Duodenal mucosa (tissue), 2 donors: ENCODE measurements around the gene SLC9A9.

Experiments used
- H3K27ac ChIP-seq: one replicate; pipeline ENCODE4 v1.7.0; 2013; ENCODE audit warnings: low read depth, low read length
- H3K27me3 ChIP-seq, 2 donors: one replicate each; pipeline ENCODE4 v1.7.0; 2013; ENCODE audit warnings: low read length in 2 of 2, control low read depth in 1 of 2; ENCODE audit not compliant: insufficient read depth in 2 of 2, control insufficient read depth in 1 of 2
- H3K36me3 ChIP-seq, 2 donors: one replicate each; pipeline ENCODE4 v1.7.0; 2013; ENCODE audit warnings: low read length in 2 of 2, control low read depth in 1 of 2; ENCODE audit not compliant: insufficient read depth in 2 of 2, control insufficient read depth in 1 of 2
- H3K4me1 ChIP-seq, 2 donors: one replicate each; pipeline ENCODE4 v1.7.0; 2013; ENCODE audit warnings: low read length in 2 of 2, control low read depth in 1 of 2; ENCODE audit not compliant: insufficient read depth in 2 of 2, control insufficient read depth in 1 of 2
- H3K4me3 ChIP-seq, 2 donors: one replicate each; pipeline ENCODE4 v1.7.0; 2013; ENCODE audit warnings: low read length in 2 of 2, low read depth in 1 of 2
- H3K9ac ChIP-seq, 2 donors: one replicate each; pipeline ENCODE4 v1.7.0; 2013; ENCODE audit warnings: low read length in 2 of 2, low read depth in 1 of 2
- H3K9me3 ChIP-seq, 2 donors: one replicate each; pipeline ENCODE4 v1.7.0; 2013; ENCODE audit warnings: low read length in 2 of 2, control low read depth in 1 of 2; ENCODE audit not compliant: control insufficient read depth in 1 of 2

SLC9A9 gene

DNA sequence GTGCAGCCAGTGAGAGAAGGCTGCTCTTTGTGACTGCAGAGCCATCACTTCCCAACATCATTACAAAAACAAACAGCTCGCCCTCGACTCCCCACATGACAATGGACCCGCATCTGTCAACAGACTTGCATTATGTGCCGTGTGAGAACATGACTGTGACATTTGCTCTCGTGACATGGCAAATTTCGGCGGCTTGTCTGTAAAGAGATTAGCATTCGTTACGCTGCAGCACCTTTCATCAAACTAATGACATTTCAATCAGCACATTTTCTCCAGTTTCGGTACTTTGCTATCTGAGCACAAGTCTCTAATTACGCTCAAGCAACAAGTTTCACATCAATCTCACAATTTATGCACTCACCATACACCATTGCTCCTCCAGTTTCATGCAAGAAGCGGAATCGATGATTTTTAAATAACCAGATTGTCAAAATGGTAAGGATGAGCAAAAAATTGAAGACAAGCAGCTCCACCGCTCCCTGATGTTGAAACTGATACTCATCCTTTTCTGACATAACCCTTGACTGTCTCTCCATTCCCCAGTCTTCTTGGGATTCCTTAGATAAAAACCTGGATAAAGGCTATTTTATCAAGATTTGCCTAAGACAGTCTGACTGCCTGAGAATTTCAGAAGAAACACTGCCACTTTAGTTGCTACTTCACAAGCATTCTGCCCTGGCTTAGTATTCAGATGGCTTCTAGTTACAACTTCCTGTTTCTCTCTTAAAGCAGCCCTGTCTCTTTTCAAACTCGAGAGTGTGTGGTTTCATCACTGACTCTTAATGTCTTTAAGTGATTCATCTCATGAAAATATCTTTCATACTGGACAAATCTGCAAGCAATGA, at the start of gene SLC9A9:
Gene SLC9A9, minus strand, starts transcription at position 682 of the 845 bp plus-strand sequence. Its CDS starts 146 bp downstream, at position 536.
- H3K9me3 ChIP-seq, result no peaks in the 10 kb centered on the region
- no peaks in the 10 kb centered on the region for H3K27me3 ChIP-seq
- no peaks in the 10 kb centered on the region for H3K36me3 ChIP-seq
- H3K9ac ChIP-seq, result peak within 1 kb of the TSS; percentile 58 to 59
- H3K27ac ChIP-seq, result peak within 1 kb of the TSS; percentile 5
- H3K4me3 ChIP-seq, result peak within 1 kb of the TSS; percentile 79 to 87
- peaks cover 0 to 4% of the 10 kb centered on the region in 2 donors for H3K4me1 ChIP-seq

DNA sequence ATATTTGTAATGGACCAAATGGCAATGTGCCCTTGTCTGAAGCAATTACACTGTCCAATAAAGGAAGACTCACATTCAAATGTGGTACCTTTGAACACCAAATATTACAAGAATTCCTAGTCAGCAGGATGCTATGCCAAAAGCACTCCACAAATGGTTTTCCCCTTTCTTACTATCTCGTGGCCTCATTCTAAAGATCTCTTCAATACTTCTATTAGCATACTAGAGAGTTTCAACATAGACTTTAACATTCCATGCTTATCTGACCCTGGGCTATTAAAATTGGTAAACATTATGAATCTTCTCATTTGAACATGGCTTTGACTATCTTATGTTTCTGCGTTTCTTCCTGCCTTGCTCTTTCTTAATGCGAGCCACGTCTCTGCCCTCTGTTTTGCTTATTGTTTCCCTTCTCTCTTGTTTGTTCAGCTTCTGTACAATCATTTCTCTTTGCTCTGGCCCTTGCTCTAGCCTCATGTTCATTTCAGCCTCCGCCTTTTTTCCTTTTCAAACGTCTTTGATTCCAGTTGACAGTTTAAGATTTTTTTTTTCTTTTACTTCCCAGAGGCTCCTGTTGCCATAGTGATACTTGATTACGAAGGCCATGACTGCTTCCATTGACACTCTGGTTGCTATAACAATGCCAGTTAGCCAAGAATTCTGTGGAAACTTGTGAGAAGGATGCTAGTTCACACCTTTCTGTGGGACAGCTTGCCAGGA, 49.5 kb upstream of the SLC9A9 start:
- H3K4me3 ChIP-seq, result no peak overlapping the region
- H3K27ac ChIP-seq, result no peak overlapping the region
- H3K27me3 ChIP-seq, result no peaks in the 10 kb centered on the region
- H3K9me3 ChIP-seq, result no peaks in the 10 kb centered on the region
- no peaks in the 10 kb centered on the region for H3K4me1 ChIP-seq
- no peaks in the 10 kb centered on the region for H3K36me3 ChIP-seq
- no peak overlapping the region for H3K9ac ChIP-seq

DNA sequence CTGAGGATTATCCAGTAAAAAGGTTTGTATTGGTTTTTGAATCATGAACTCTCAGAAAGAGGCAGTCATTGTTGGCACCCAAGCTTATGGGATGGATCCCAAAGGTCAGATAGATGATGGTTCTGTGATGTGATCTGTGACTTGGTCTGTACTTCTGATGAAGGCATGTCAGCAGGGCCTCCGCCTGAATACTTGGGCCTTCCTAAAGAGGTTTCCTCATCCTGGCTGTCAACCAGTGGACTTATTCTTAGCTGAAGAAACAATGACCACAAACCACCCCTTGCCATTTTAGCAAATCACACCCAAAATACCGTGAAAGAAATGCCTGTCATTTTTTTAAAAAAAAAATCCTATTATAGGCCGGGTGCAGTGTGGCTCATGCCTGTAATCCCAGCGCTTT, 48.2 kb upstream of the SLC9A9 start:
- Histone ChIP-seq H3K9me3 (no peaks in the 10 kb centered on the region), H3K36me3 (no peaks in the 10 kb centered on the region), H3K9ac (no peak overlapping the region)

DNA sequence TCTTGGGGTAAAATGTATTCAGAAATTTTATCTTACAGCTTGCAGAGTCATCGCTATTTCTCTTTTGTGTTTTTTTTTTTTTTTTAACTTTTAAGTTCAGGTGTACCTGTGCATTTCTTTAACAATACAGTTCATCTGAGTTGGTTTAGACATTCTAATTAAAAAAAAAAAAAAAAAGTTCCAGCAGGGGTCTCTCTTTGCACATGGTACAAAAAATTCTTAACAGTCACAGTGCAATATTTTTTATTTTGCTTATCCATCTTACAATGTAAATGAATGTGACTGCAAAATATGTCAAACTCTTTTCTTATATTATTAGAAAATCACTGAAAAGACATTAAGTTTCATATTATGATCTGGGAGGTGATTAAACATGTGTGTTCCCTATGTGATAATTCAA, 47.5 kb upstream of the SLC9A9 start:
- Histone ChIP-seq H3K9me3 (no peaks in the 10 kb centered on the region), H3K27ac (no peak overlapping the region), H3K36me3 (no peaks in the 10 kb centered on the region)

More for the DNA sequence above, 48.2 kb upstream of the SLC9A9 start:
- no peaks in the 10 kb centered on the region for H3K4me1 ChIP-seq
- no peak overlapping the region for H3K4me3 ChIP-seq
- no peaks in the 10 kb centered on the region for H3K27me3 ChIP-seq
- no peak overlapping the region for H3K27ac ChIP-seq

DNA sequence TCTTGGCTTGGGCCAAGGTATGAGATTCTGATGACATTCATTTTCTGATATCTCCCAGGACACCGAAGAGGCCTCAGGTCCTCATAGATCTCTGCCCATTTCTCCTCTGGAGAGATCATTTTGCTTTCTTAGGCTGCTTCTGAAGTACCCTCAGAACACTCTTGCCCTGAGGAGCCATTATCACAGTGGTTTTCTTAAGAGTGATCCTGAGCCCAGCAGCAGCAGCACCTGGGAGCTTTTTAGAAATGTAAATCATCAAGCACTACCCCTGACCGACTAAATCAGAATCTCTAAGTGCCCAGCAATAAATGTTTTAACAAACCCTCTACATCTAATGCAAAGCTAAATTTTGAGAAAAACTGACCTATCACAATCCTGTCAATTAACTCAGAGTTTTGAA, 40.6 kb upstream of the SLC9A9 start:
- Histone ChIP-seq H3K4me1 (no peaks in the 10 kb centered on the region), H3K9me3 (no peaks in the 10 kb centered on the region), H3K36me3 (no peaks in the 10 kb centered on the region), H3K27ac (no peak overlapping the region), H3K27me3 (no peaks in the 10 kb centered on the region), H3K9ac (no peak overlapping the region), H3K4me3 (no peak overlapping the region)

More for the DNA sequence above, 47.5 kb upstream of the SLC9A9 start:
- Histone ChIP-seq H3K27me3 (no peaks in the 10 kb centered on the region), H3K4me3 (no peak overlapping the region), H3K4me1 (no peaks in the 10 kb centered on the region), H3K9ac (no peak overlapping the region)

DNA sequence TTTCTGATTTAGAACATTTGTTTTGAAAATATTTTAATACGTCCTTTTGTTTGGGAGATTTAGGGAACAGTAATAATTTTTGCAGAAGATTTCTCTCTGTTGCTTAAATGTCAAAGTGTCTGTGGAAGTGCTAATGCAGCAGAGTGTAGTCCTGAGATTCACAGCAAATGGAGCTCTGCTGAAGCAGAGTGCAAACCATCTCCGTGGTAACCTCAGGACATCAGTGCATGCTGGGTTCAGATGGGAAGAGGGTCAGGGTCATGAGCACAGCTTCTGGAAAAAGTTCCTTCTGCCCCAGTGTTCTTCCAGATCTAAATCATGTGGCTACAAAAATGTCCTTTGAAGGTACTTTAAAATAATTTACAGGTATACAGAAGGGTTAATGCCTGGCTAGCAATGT, 39.9 kb upstream of the SLC9A9 start:
- no peaks in the 10 kb centered on the region for H3K9me3 ChIP-seq
- no peak overlapping the region for H3K4me3 ChIP-seq
- H3K27ac ChIP-seq, result no peak overlapping the region
- no peak overlapping the region for H3K9ac ChIP-seq
- no peaks in the 10 kb centered on the region for H3K4me1 ChIP-seq
- H3K36me3 ChIP-seq, result no peaks in the 10 kb centered on the region
- no peaks in the 10 kb centered on the region for H3K27me3 ChIP-seq

DNA sequence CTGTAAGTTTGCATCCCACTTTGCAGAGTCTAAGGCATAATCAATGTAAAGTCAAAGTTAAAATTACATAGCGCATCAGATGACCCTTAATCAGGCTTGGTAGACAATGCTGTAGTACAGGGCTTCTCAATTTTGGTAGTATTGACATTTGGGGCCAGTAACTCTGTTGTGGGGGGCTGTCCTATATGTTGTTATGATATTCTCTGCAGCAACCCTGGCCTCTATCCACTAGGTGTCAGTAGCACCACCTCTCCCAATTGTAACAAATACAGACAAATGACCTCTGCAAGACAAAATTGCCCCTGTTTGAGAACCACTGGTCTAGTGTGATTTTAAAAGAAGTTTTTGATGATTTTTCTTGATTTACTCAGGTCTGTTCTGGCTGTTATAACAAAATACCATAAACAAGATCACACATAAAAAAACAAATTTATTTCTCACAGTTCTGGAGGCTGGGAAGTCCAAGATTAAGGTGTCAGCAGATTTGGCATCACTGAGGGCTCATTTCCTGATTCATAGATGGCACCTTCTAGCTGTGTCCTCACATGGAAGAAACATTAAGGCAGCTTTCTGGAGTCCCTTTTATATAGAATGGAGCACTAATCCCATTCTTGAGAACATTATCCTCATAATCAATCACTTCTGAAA, 37.6 kb upstream of the SLC9A9 start:
- Histone ChIP-seq H3K9ac (no peak overlapping the region), H3K27ac (no peak overlapping the region), H3K9me3 (no peaks in the 10 kb centered on the region), H3K4me1 (no peaks in the 10 kb centered on the region), H3K4me3 (no peak overlapping the region), H3K27me3 (no peaks in the 10 kb centered on the region), H3K36me3 (no peaks in the 10 kb centered on the region)

DNA sequence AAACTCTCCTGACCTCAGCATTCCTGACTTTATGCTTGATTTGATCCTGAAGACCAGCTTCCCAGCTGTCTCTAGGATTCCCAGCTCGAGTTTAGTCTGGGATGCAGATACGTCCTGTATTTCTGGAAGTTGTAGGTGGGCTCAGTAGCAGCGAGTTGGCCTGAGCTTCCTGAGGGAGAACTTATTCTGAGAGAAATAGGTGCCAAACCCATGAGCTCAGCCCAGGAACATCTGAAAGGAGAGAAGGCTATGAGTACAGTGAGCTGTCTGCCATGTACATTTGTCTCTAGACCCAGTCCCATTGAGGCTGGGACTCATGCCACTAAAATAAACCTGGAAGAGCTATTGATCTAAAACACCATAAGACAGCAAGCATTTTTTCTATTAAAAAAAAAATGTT, 36.6 kb upstream of the SLC9A9 start:
- Histone ChIP-seq H3K27ac (no peak overlapping the region), H3K9ac (no peak overlapping the region), H3K36me3 (no peaks in the 10 kb centered on the region), H3K4me3 (no peak overlapping the region), H3K9me3 (no peaks in the 10 kb centered on the region), H3K4me1 (no peaks in the 10 kb centered on the region), H3K27me3 (no peaks in the 10 kb centered on the region)

DNA sequence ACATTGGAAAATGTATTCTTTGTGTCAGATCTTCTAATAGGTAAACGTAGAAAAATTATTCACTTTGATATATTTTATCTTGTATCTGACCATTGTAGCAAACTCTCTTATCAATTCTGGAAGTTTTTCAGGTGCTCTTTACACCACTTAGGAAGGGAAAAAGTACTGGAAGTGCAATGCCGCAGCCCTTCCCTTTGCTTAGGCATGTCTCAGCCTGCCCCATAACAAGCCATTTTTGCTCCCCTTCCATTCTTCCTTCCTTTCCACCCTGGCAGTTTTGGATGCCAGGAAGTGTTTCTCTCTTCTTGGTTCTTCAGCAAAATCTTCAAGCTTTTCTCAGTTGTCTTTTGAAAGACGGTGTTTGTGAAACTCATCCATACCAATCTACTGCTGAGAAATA, 34.9 kb upstream of the SLC9A9 start:
- no peak overlapping the region for H3K4me3 ChIP-seq
- no peaks in the 10 kb centered on the region for H3K9me3 ChIP-seq
- H3K9ac ChIP-seq, result no peak overlapping the region
- H3K27me3 ChIP-seq, result no peaks in the 10 kb centered on the region
- no peaks in the 10 kb centered on the region for H3K4me1 ChIP-seq
- no peaks in the 10 kb centered on the region for H3K36me3 ChIP-seq
- H3K27ac ChIP-seq, result no peak overlapping the region

DNA sequence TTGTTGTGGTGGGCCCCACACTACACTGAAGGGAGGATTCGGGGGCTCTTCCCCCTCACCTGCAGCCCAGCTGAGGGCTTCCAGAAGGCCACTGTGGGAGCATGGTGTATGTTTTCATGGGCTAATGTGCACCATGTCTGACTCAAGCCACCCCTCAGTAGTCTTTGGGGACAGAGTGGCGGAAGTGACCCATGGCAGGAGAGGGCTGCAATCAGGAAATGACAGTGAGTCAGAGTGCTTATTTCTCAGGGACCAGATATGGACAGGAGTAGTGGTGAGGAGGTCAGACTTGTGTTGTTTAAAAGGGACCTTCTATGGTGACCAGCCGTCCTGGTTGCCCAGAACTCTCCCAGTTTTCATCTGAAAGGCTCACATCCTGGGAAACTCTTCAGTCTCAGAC, 32.8 kb upstream of the SLC9A9 start:
- Histone ChIP-seq H3K9ac (no peak overlapping the region), H3K9me3 (no peaks in the 10 kb centered on the region), H3K27me3 (no peaks in the 10 kb centered on the region), H3K27ac (no peak overlapping the region), H3K36me3 (no peaks in the 10 kb centered on the region), H3K4me1 (no peaks in the 10 kb centered on the region), H3K4me3 (no peak overlapping the region)
